Adrenal gland (tissue), 12 donors: ENCODE data around the gene CDON. TPM values are rescaled to one million over a fixed set of nuclear protein-coding genes. Genes with fewer than 3 reads are reported as not detected.

Source experiments
- DNase-seq, 7 donors: peaks; one replicate each; pipeline ENCODE4 v3.0.0-alpha.2; 2019 to 2020
- H3K27ac ChIP-seq, 5 donors: fragments of 200-600 bp; sonication (generic) in 4 of 5; 1 replicate in 3 of 5; 2 replicates in 2 of 5; pipeline versions ENCODE4 v1.5.1 to v1.8.0; 2016 to 2020; ENCODE audit warnings: mild to moderate bottlenecking in 1 of 5
- H3K27me3 ChIP-seq: fragments of 200-600 bp; 2 replicates; pipeline ENCODE4 v1.8.0; 2021
- H3K36me3 ChIP-seq, 2 donors: fragments of 200-600 bp; replicated peaks in 1 of 2; 1 replicate in 1 of 2; 2 replicates in 1 of 2; pipeline versions ENCODE4 v1.5.1 to v1.8.0; 2018 to 2022
- H3K4me1 ChIP-seq, 2 donors: fragments of 200-600 bp; replicated peaks in 1 of 2; 1 replicate in 1 of 2; 2 replicates in 1 of 2; pipeline versions ENCODE4 v1.5.1 to v1.8.0; 2018 to 2021
- H3K4me3 ChIP-seq, 4 donors: fragments of 200-600 bp; sonication (generic) in 3 of 4; one replicate each; pipeline ENCODE4 v1.5.1; 2016 to 2018
- H3K9me3 ChIP-seq, 3 donors: fragments of 200-600 bp; sonication (generic) in 1 of 3; replicated peaks in 1 of 3; 1 replicate in 2 of 3; 2 replicates in 1 of 3; pipeline versions ENCODE4 v1.5.1 to v1.8.0; 2016 to 2021
- POLR2A ChIP-seq, 2 donors: fragments of 450-650 bp; IDR thresholded peaks; one replicate each; pipeline ENCODE4 v1.6.1; 2017; ENCODE audit warnings: antibody characterized with exemption in 2 of 2, mild to moderate bottlenecking in 2 of 2, moderate library complexity in 1 of 2
- WGBS, 4 donors: extraction: QIAGEN DNeasy Blood & Tissue Kit in 2 of 4; methylation state at CpG; one replicate each; pipeline versions ENCODE4 v1.1.5 to v1.1.7; 2013 to 2017; 5-methylcytosine and 5-hydroxymethylcytosine counted together
- intact Hi-C, 2 donors: fragments of 100-400 bp; cut with DNase I; formaldehyde crosslinking; loops; one replicate each; pipeline versions ENCODE4 v1.14.1 to v1.15.0; 2022 to 2023
- polyA plus RNA-seq, 3 donors: library from polyadenylated mRNA; stranded (reverse); fragments of 200-250 nt in 2 of 3; fragments of 350-450 nt in 1 of 3; fragmentation: Illumina TruSeq in 1 of 3; extraction: RNeasy Lipid Tissue Mini Kit (QIAGEN cat#74804) in 1 of 3; gene quantifications; one replicate each; pipeline ENCODE4 v1.2.3, GENCODE V29; 2013 to 2014
- total RNA-seq, 9 donors: library from RNA; depleted of rRNA in 4 of 9; stranded (reverse); fragments of >200 nt in 4 of 9; fragments of 120-200 nt in 1 of 9; fragmentation: NEBNext Ultra II Directional in 1 of 9; extraction: Animal tissue kit (Norgen Biotek cat#: 25700) in 1 of 9; gene quantifications; one replicate each; pipeline versions ENCODE4 v1.1.0 to v1.2.4, GENCODE V29; 2013 to 2023
- TF ChIP-seq, protein P1 (sequence below), 6 experiments: fragments of 450-650 bp in 4 of 6; fragments of 200-600 bp in 2 of 6; sonication (generic) in 1 of 6; IDR thresholded peaks; 1 replicate in 5 of 6; 2 replicates in 1 of 6; pipeline versions ENCODE4 v1.5.1 to v1.8.0; 2016 to 2021; ENCODE audit warnings: antibody characterized with exemption in 6 of 6, mild to moderate bottlenecking in 2 of 6, moderate library complexity in 1 of 6
- donor health status: healthy with polysubstance abuse.
- donor health status: Bipolar disorder and iron deficiency.
- donor health status: DM: yes; HTN: yes; CAD: no.
- donor health status: DM: no; HTN: no; CAD: no.
- donor health status: DM: no; HTN: no; CAD: no.
- donor health status: DM: yes; HTN: yes; CAD: no.

Gene CDON
- total and polyA plus RNA-seq, 12 donors, result 0.90 to 12.1 (median 3.9) TPM

DNA sequence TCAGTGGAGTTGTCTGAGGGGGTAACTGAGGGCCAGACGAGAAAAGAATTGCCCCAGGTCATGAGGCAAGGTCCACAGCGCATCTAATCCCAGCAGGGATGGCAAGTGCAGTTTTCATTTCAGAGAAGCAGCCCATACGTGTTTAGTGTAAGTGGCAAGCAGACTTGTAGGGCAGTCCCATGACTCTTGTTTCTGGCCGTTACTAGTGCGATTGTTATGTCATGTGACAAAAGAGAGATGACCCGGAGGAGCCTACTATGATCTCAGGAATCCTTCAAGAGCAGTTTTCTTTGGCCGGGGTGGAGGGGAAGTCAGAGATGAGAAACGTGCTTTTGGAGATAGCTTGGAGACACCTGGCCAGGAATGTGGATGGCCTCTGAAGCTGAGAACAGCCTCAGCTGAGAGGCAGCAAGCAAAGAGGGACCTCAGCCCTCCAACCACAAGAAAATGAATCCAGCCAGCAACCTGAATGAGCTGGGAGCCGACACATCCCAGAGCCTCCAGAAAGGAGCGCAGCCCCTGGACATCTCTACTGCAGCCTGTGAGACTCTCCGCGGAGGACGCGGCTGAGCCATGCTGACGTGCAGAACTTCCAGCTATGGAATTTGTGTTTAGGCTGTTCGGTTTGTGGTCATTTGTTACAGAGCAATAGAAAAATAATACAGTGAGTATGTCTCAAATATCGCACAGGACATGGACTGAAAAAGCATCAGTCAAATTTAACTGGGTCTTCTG, 44.1 kb upstream of the CDON start:
- H3K27ac ChIP-seq, result no peak overlapping the region
- no peak overlapping the region for H3K4me3 ChIP-seq
- WGBS, 4 donors, result 77 to 81% (median 81%) methylated on average over 17 of the region's 17 CpGs
- no peaks in the 10 kb centered on the region for H3K9me3 ChIP-seq
- H3K27me3 ChIP-seq, result no peaks in the 10 kb centered on the region
- no peak for DNase-seq
- intact Hi-C loops, result no loop called here
- TF ChIP-seq POLR2A (IDR thresholded peaks at IDR 0.05), result no peak
- TF ChIP-seq, protein P1, sequence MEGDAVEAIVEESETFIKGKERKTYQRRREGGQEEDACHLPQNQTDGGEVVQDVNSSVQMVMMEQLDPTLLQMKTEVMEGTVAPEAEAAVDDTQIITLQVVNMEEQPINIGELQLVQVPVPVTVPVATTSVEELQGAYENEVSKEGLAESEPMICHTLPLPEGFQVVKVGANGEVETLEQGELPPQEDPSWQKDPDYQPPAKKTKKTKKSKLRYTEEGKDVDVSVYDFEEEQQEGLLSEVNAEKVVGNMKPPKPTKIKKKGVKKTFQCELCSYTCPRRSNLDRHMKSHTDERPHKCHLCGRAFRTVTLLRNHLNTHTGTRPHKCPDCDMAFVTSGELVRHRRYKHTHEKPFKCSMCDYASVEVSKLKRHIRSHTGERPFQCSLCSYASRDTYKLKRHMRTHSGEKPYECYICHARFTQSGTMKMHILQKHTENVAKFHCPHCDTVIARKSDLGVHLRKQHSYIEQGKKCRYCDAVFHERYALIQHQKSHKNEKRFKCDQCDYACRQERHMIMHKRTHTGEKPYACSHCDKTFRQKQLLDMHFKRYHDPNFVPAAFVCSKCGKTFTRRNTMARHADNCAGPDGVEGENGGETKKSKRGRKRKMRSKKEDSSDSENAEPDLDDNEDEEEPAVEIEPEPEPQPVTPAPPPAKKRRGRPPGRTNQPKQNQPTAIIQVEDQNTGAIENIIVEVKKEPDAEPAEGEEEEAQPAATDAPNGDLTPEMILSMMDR (IDR thresholded peaks at IDR 0.05), result no peak
- no peaks in the 10 kb centered on the region for H3K36me3 ChIP-seq
- H3K4me1 ChIP-seq, result peaks cover 4 to 15% of the 10 kb centered on the region in 2 donors

DNA sequence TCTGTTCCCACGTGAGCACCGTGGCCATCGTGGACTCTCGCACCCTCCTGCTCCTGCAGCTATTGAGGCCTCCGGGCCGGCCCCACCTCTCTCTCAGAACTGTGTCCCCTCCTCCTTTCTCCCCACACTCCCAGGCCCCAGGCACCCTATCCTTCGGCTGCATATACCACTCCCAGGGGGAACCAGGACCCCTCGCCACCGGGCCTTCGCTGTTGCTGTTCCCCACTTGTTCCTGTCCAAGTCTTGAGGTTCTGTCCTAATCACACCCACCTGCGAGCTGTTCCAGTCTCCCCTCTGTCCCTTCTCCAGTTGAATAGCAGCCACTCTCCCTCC, 43.0 kb upstream of the CDON start:
- TF ChIP-seq POLR2A (IDR thresholded peaks at IDR 0.05), result no peak
- TF ChIP-seq, protein P1 (IDR thresholded peaks at IDR 0.05), result no peak
- Histone ChIP-seq H3K4me3 (no peak overlapping the region), H3K36me3 (no peaks in the 10 kb centered on the region), H3K27me3 (no peaks in the 10 kb centered on the region), H3K27ac (no peak overlapping the region), H3K9me3 (no peaks in the 10 kb centered on the region), H3K4me1 (peaks cover 3 to 18% of the 10 kb centered on the region in 2 donors)
- no peak for DNase-seq
- WGBS, 4 donors, result 83 to 93% (median 87%) methylated on average over 11 of the region's 11 CpGs
- intact Hi-C loops, result no loop called here

DNA sequence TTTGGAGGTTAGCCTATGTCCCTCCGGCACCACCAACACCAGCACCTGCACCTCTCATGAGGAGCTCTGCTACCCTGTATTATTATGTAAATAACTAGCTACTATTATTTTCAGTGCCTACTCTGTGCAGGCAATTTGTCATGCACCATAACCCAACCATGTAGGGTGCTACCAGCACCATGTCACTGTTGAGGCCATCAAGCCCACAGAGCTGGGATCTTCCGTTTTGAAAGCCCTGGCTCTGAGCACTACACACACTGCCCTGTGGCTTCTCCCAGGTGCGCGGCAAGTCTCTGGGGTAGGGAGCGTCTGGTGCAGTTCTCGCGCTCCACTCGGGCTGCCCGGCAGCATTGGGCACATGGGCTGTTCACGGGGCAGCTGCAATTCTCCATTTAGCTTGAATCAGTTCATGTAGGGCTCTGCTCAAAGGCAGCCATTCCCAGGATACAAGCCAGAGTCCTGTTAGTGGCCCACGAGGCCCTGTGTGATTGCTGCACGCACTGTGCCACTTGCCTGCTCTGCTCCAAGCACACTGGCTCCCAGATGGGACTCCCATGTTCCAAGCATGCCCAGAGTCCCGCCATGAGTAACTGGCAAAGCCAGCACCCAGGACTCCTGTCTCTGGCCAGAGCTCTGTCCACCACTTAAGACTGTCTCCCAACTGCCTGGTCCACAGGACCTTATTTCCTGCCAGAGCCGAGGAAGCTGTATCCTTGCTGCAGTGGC, 42.5 kb upstream of the CDON start:
- no peak for TF ChIP-seq POLR2A (IDR thresholded peaks at IDR 0.05)
- TF ChIP-seq, protein P1 (IDR thresholded peaks at IDR 0.05), result no peak
- DNase-seq, result no peak
- no peaks in the 10 kb centered on the region for H3K9me3 ChIP-seq
- WGBS, 4 donors, result 73 to 92% (median 86%) methylated on average over 5 to 14 of the region's 14 CpGs
- H3K4me3 ChIP-seq, result no peak overlapping the region
- no peaks in the 10 kb centered on the region for H3K27me3 ChIP-seq
- peaks cover 0 to 12% of the 10 kb centered on the region in 2 donors for H3K4me1 ChIP-seq
- H3K27ac ChIP-seq, result no peak overlapping the region
- no peaks in the 10 kb centered on the region for H3K36me3 ChIP-seq
- intact Hi-C loops, result no loop called here

DNA sequence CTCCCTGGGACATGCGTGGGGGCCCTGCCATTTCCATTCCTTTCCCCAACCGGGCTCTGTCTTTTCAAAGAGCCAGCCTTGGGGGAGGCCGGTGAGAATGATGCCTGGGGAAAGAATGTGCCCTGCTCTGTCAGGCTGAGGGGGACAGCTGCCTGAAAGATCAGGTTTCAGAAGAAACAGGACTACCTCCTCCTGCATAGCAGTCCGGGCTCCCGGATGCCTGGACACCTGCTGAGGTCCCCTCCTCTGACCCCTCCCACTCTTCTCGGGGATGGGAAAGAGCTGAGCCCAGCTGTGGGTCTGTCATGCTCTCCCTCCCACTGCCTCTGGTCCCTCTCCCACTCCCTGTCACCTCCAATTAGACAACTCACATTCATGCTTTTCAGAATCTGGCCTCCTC, 41.8 kb upstream of the CDON start:
- 72 to 90% (median 86%) methylated on average over 3 to 6 of the region's 6 CpGs for WGBS, 4 donors
- TF ChIP-seq, protein P1 (IDR thresholded peaks at IDR 0.05), result no peak
- no peak for TF ChIP-seq POLR2A (IDR thresholded peaks at IDR 0.05)
- intact Hi-C loops, result no loop called here
- Histone ChIP-seq H3K36me3 (no peaks in the 10 kb centered on the region), H3K4me3 (no peak overlapping the region), H3K4me1 (peaks cover 0 to 8% of the 10 kb centered on the region in 2 donors), H3K27me3 (no peaks in the 10 kb centered on the region), H3K9me3 (no peaks in the 10 kb centered on the region), H3K27ac (no peak overlapping the region)
- DNase-seq, result no peak
